Fibroblast of upper back skin (primary cell): ENCODE measurements around the gene COX10.
"Not testable (repeated sequence)": the region's sequence is repeated elsewhere in the genome, so short reads cannot be mapped to it uniquely, and the experiment has no call there.

ENCODE experiments used
- DNase-seq: peaks from one replicate; pipeline ENCODE4 v3.0.0-alpha.2; 2013

The COX10 gene

GRCh38 chr17:14123619-14124278 is 54.4 kb downstream of the COX10 start:
- no peak for DNase-seq

GRCh38 chr17:14124854-14125253 is 55.5 kb downstream of the COX10 start:
- DNase-seq: no peak

GRCh38 chr17:14125518-14126137 is 56.3 kb downstream of the COX10 start:
- no peak for DNase-seq

GRCh38 chr17:14133104-14133503 is 63.8 kb downstream of the COX10 start:
- no peak for DNase-seq

GRCh38 chr17:14134456-14134855 is 65.2 kb downstream of the COX10 start:
- DNase-seq: no peak

GRCh38 chr17:14135906-14136590 is 66.7 kb downstream of the COX10 start:
- DNase-seq: no peak

- DNase-seq: no peak
Measured at GRCh38 chr17:14138649-14139048, 69.3 kb downstream of the COX10 start.

GRCh38 chr17:14143688-14144087 is 74.4 kb downstream of the COX10 start:
- DNase-seq: peak; percentile 19

- DNase-seq: peak; percentile 16
Measured at GRCh38 chr17:14144508-14144907, 75.2 kb downstream of the COX10 start.

GRCh38 chr17:14149751-14150150 is 80.4 kb downstream of the COX10 start:
- no peak for DNase-seq

- no peak for DNase-seq
Measured at GRCh38 chr17:14150619-14151018, 81.3 kb downstream of the COX10 start.

- DNase-seq: no peak
Measured at GRCh38 chr17:14152721-14153120, 83.4 kb downstream of the COX10 start.

GRCh38 chr17:14153374-14153773 is 84.1 kb downstream of the COX10 start:
- DNase-seq: no peak

- peak; percentile 87 for DNase-seq
Measured at GRCh38 chr17:14156689-14157088, 87.4 kb downstream of the COX10 start.

GRCh38 chr17:14157822-14158221 is 88.5 kb downstream of the COX10 start:
- DNase-seq: no peak

- DNase-seq: no peak
Measured at GRCh38 chr17:14158707-14159106, 89.4 kb downstream of the COX10 start.

GRCh38 chr17:14161419-14161818 is 92.1 kb downstream of the COX10 start:
- DNase-seq: no peak

GRCh38 chr17:14165616-14166015 is 96.3 kb downstream of the COX10 start:
- no peak for DNase-seq

GRCh38 chr17:14167831-14168230 is 98.5 kb downstream of the COX10 start:
- DNase-seq: not testable (repeated sequence)

GRCh38 chr17:14168582-14168981 is 99.3 kb downstream of the COX10 start:
- no peak for DNase-seq

GRCh38 chr17:14169287-14169686 is 100.0 kb downstream of the COX10 start:
- DNase-seq: no peak

- DNase-seq: no peak
Measured at GRCh38 chr17:14169901-14170300, 100.6 kb downstream of the COX10 start.

- peak; percentile 43 for DNase-seq
Measured at GRCh38 chr17:14176989-14177388, 107.7 kb downstream of the COX10 start.

- DNase-seq: not testable (repeated sequence)
Measured at GRCh38 chr17:14177801-14178200, 108.5 kb downstream of the COX10 start.
